DOHH2 (cell line): Measurements from ENCODE around the gene EPN3.

Experiments used
- H3F3A ChIP-seq: fragments of 200-600 bp; sonication (generic), shearing (Covaris generic); 2 replicates; pipeline ENCODE4 v1.6.0; 2016; ENCODE audit warnings: antibody characterized with exemption, mild to moderate bottlenecking; ENCODE audit not compliant: control insufficient read depth, insufficient read depth
- H3K27ac ChIP-seq: fragments of 200-600 bp; sonication (generic); 2 replicates; pipeline ENCODE4 v1.5.1; 2014; ENCODE audit warnings: low read depth, mild to moderate bottlenecking, low read length, moderate library complexity
- H3K27me3 ChIP-seq: fragments of 200-600 bp; sonication (generic); 2 replicates; pipeline ENCODE4 v1.6.1; 2014; ENCODE audit warnings: mild to moderate bottlenecking, low read length, mixed read lengths; ENCODE audit not compliant: control insufficient read depth
- H3K36me3 ChIP-seq: fragments of 200-600 bp; sonication (generic); 2 replicates; pipeline ENCODE4 v1.6.1; 2014; ENCODE audit warnings: mild to moderate bottlenecking, low read length, moderate library complexity, mixed read lengths; ENCODE audit not compliant: control insufficient read depth
- H3K4me1 ChIP-seq: fragments of 200-600 bp; sonication (generic); 2 replicates; pipeline ENCODE4 v1.6.1; 2014; ENCODE audit warnings: mild to moderate bottlenecking, low read length, mixed read lengths; ENCODE audit not compliant: control insufficient read depth
- H3K4me2 ChIP-seq: fragments of 200-600 bp; sonication (generic); 2 replicates; pipeline ENCODE4 v1.6.0; 2014; ENCODE audit warnings: mild to moderate bottlenecking, low read length, moderate library complexity
- H3K4me3 ChIP-seq: fragments of 200-600 bp; sonication (generic); 2 replicates; pipeline ENCODE4 v1.5.1; 2014; ENCODE audit warnings: mild to moderate bottlenecking, low read length, mixed read lengths
- H3K79me2 ChIP-seq: fragments of 200-600 bp; sonication (generic); 2 replicates; pipeline ENCODE4 v1.6.1; 2014; ENCODE audit warnings: mild to moderate bottlenecking, low read length, mixed read lengths; ENCODE audit not compliant: control insufficient read depth
- H3K9me2 ChIP-seq: fragments of 200-600 bp; sonication (generic); replicated peaks from 2 replicates; pipeline ENCODE4 v1.6.1; 2014; ENCODE audit warnings: mild to moderate bottlenecking, low read length, mixed read lengths; ENCODE audit not compliant: control insufficient read depth
- H3K9me3 ChIP-seq: fragments of 200-600 bp; sonication (generic); 2 replicates; pipeline ENCODE4 v1.6.1; 2014; ENCODE audit warnings: antibody characterized with exemption, low read length, mixed read lengths; ENCODE audit not compliant: control insufficient read depth, insufficient read depth
- H4K20me1 ChIP-seq: fragments of 200-600 bp; sonication (generic); 2 replicates; pipeline ENCODE4 v1.6.0; 2014; ENCODE audit warnings: low read depth, mild to moderate bottlenecking, antibody characterized with exemption, low read length, moderate library complexity; ENCODE audit not compliant: control insufficient read depth, insufficient read depth
- EZH2phosphoT487 ChIP-seq: fragments of 200-600 bp; sonication (generic); IDR thresholded peaks from 2 replicates; pipeline ENCODE4 v1.6.1; 2017; ENCODE audit warnings: borderline replicate concordance, mild to moderate bottlenecking, antibody characterized with exemption, low read length, moderate library complexity, mixed read lengths
- TF ChIP-seq, protein P1 (sequence below): fragments of 200-600 bp; sonication (generic); IDR thresholded peaks from one replicate; pipeline ENCODE4 v1.5.1; 2014; ENCODE audit warnings: antibody characterized with exemption, mild to moderate bottlenecking, low read depth, low read length; ENCODE audit not compliant: poor library complexity, severe bottlenecking

The EPN3 gene

DNA sequence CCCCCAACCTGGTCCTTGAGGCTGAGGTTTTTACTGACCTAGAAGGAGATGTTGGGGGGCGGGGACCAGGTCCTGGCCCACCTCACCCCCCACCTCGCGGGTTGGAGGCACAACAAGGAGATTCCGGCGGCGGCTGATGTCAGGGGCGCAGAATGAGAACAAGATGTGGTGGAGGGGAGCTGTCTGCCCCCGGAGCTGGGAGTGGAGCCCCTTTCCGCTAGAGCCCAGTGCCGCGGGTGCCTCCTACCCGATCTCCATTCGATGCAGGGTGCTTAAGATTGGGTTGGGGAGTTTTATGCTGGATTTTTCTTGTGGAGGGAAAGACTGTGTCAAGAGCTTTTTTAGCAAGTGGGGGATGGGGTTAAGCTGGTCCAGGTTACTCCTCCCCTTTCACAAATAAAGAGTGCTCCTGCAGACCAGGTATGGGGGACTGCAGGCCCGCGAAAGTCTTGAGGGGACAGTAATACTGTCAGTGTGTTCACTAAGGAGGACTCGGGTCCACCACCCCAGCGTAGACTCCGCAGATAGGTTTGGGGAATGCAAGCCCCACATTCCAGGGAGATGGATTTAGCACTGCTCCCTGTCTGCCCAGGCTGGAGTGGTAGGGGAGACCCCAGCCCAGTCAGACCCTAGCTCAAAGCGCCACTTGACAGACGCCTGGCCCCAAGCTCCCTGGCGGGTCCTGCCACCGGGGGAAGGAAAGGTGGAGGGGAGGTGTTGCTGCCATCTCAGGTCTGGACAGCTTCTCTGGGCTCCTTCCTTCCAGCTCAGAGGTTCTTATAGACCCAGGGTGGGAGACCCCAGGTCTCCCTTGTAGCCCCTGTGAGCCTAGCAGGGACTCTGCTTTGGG is 29.9 kb downstream of the EPN3 start:
- Histone ChIP-seq H3K9me3 (no peaks in the 10 kb centered on the region), H3F3A (no peaks in the 10 kb centered on the region), H3K9me2 (no peaks in the 10 kb centered on the region), H3K4me3 (no peak overlapping the region), H4K20me1 (0 out of 2 replicates have a peak, but pooled peaks cover 4% of the 10 kb centered on the region), H3K4me2 (no peak overlapping the region), H3K4me1 (peaks cover 11% of the 10 kb centered on the region), H3K36me3 (no peaks in the 10 kb centered on the region), H3K79me2 (no peaks in the 10 kb centered on the region), H3K27ac (no peak overlapping the region), H3K27me3 (peaks cover 61% of the 10 kb centered on the region)
- TF ChIP-seq, protein P1, sequence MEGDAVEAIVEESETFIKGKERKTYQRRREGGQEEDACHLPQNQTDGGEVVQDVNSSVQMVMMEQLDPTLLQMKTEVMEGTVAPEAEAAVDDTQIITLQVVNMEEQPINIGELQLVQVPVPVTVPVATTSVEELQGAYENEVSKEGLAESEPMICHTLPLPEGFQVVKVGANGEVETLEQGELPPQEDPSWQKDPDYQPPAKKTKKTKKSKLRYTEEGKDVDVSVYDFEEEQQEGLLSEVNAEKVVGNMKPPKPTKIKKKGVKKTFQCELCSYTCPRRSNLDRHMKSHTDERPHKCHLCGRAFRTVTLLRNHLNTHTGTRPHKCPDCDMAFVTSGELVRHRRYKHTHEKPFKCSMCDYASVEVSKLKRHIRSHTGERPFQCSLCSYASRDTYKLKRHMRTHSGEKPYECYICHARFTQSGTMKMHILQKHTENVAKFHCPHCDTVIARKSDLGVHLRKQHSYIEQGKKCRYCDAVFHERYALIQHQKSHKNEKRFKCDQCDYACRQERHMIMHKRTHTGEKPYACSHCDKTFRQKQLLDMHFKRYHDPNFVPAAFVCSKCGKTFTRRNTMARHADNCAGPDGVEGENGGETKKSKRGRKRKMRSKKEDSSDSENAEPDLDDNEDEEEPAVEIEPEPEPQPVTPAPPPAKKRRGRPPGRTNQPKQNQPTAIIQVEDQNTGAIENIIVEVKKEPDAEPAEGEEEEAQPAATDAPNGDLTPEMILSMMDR, result no peak
- TF ChIP-seq EZH2phosphoT487, result 0 out of 2 replicates have a peak, but pooled peaks have one; percentile 76

DNA sequence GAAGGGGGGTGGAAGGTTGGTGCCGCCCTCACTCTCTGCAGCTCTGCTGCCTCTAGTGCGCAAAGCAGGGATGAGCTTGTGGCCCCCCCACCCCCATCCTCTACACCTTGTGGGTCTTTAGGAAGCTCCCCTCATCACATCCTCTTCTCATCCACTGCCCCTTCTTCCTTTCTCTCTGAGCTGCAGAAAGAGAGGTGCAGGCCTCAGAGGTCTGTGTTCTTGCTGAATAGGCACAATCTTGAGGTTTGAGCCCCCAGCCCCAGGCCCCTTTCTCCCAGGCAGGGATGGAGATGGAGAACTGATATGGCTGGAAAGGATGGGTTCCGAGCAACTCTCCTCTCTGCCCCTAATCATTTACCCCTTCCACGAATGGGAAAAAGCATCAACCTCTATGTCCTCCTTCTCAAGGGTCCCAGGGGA is 30.6 kb downstream of the EPN3 start:
- Histone ChIP-seq H3K27me3 (peaks cover 61% of the 10 kb centered on the region), H3K4me1 (peaks cover 11% of the 10 kb centered on the region), H3K9me2 (no peaks in the 10 kb centered on the region), H3K27ac (no peak overlapping the region), H3K9me3 (no peaks in the 10 kb centered on the region), H3K4me3 (no peak overlapping the region), H3K4me2 (no peak overlapping the region), H3K79me2 (no peaks in the 10 kb centered on the region), H3F3A (no peaks in the 10 kb centered on the region), H4K20me1 (0 out of 2 replicates have a peak, but pooled peaks cover 4% of the 10 kb centered on the region), H3K36me3 (no peaks in the 10 kb centered on the region)
- TF ChIP-seq, protein P1, result no peak
- no peak for TF ChIP-seq EZH2phosphoT487

DNA sequence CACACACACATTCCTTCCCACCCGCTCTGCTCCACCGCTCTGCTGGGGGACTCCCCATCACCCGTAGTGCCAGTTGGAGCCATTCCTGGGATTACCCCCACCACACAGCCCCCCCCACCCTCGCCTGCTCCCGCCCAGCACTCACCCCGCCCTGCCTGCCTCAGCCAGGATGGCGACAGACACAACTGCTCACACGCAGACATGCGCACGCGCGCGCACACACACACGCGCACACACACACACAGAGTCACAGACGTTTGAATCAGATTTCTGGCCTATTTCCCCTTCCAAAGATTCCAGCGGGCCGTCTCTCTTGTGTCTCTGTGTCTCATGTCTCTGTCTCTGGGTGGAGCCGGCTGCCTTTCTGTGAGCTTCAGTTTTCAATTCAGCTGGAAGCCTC is 32.4 kb downstream of the EPN3 start:
- Histone ChIP-seq H3K4me3 (no peak overlapping the region), H3K9me3 (no peaks in the 10 kb centered on the region), H4K20me1 (0 out of 2 replicates have a peak, but pooled peaks cover 4% of the 10 kb centered on the region)

More for the DNA sequence above, 32.4 kb downstream of the EPN3 start:
- Histone ChIP-seq H3K27ac (no peak overlapping the region), H3K27me3 (peaks cover 46% of the 10 kb centered on the region), H3K36me3 (no peaks in the 10 kb centered on the region), H3K4me1 (peaks cover 10% of the 10 kb centered on the region), H3K79me2 (no peaks in the 10 kb centered on the region), H3F3A (no peaks in the 10 kb centered on the region), H3K9me2 (no peaks in the 10 kb centered on the region), H3K4me2 (no peak overlapping the region)
- no peak for TF ChIP-seq EZH2phosphoT487
- TF ChIP-seq, protein P1, result no peak
